ENCODE measurements around the gene CCDC183.

The CCDC183 gene

DNA sequence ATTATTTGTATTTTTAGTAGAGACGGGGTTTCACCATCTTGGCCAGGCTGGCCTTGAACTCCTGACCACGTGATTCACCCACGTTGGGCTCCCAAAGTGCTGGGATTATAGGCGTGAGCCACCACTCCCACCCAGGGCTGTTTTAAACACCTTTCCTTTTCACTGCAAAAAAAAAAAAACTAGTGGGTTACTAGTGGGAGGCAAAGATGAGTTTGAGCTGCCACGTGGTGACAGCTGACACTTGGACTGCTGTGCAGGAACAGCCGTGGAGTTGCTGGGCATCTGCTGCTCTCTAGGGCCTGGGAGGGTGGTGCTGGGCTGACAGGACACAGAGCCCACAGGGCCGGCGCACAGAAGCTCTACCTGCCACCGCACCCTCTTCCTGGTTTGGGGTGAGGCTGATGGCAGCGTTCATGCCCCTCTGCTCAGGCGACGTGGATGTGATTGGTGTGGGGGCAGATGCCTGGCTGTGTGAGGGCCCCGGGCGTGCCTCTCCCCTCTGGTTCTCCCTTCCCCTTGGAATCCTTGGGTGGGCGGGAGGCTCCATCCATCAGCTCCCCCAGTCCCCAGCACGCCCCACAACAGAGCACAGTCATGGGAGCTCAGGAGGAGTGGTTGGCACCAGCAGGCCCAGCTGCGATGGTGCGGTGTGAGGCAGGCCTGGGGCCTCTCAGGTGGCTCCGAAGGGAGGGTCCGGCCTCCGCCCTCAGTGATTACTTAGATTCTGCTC is 28.5 kb downstream of the CCDC183 start:
- no peak overlapping the region for H3K9ac ChIP-seq (ENCODE audit: low read depth, low read length)
- H3K4me1 ChIP-seq (ENCODE audit: insufficient read depth, low read length): peaks cover 8% of the 10 kb centered on the region; the same call in 1 of the 2 replicates
- H3K4me3 ChIP-seq (ENCODE audit: low read length): no peak overlapping the region
- peaks cover 58% of the 10 kb centered on the region for H3K36me3 ChIP-seq (ENCODE audit: insufficient read depth, low read depth, low read length)
- H3K27me3 ChIP-seq (ENCODE audit: insufficient read depth, low read length): 0 out of 2 replicates have a peak, but pooled peaks cover 4% of the 10 kb centered on the region
- H3K9me3 ChIP-seq (ENCODE audit: insufficient read depth, low read depth, low read length): no peaks in the 10 kb centered on the region
- no peak overlapping the region for H3K27ac ChIP-seq (ENCODE audit: low read length)

DNA sequence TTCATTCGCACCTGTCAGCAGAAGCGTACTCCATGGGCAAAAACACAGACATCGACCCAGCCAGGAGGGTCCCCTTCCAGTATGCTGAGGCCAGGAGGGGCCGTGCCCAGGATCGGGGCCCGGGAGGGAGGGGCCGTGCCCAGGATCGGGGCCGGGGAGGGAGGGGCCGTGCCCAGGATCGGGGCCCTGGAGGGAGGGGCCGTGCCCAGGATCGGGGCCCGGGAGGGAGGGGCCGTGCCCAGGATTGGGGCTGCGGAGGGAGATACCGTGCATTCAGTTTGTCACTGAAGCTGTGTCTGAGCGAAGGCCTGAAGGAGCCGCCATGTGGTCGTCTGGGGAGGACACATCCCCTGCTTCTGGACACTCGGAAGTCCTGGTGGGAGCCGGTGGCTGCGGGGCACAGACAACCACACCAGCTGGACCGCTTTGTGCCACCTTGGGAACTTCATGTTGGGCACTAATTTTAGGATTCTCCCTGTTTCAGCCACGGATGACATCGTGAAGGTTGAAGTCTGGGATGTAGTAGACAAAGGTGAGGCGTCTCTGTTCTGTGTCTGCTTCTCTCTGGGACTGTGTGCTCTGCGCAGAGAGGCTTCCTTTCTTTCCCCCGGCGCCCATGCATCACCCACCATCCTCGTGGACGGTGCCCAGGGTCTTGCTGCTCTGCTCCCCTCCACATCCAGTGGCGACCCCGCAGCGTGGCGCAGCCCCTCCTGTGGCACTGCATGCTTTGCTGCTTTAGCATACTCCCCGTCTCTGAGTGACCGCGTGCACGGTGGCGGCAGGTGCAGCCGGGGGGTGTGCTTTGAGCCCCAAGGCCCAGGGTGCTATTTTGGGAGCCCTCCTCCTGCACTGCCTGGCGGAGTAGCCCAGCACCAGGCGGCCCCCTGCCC is 29.4 kb downstream of the CCDC183 start:
- no peak overlapping the region for H3K4me3 ChIP-seq (ENCODE audit: low read length)
- no peaks in the 10 kb centered on the region for H3K9me3 ChIP-seq (ENCODE audit: insufficient read depth, low read depth, low read length)
- no peak overlapping the region for H3K9ac ChIP-seq (ENCODE audit: low read depth, low read length)
- 0 out of 2 replicates have a peak, but pooled peaks cover 4% of the 10 kb centered on the region for H3K27me3 ChIP-seq (ENCODE audit: insufficient read depth, low read length)
- H3K4me1 ChIP-seq (ENCODE audit: insufficient read depth, low read length): peaks cover 8% of the 10 kb centered on the region; the same call in 1 of the 2 replicates
- peaks cover 66% of the 10 kb centered on the region for H3K36me3 ChIP-seq (ENCODE audit: insufficient read depth, low read depth, low read length)
- H3K27ac ChIP-seq (ENCODE audit: low read length): no peak overlapping the region

DNA sequence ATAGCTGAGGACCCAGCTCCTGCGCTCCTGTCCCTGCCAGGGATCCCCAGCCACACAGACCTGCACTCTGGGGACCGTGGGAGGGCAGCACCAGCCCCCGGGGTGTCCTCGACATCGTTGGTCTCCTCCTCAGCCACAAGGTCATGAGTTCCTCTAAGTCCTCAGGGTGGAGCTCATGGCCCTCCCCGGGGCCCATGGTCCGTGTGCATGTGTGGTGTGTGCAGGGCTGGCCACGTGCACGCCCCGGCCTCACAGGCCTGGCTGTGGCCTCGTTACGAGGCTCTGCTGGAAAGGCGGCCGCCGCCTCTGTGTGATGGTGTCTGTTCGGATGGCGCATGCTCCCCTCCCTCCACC is 30.0 kb downstream of the CCDC183 start:
- Histone ChIP-seq H3K36me3 (ENCODE audit: insufficient read depth, low read depth, low read length) (peaks cover 73% of the 10 kb centered on the region), H3K9me3 (ENCODE audit: insufficient read depth, low read depth, low read length) (no peaks in the 10 kb centered on the region), H3K4me1 (ENCODE audit: insufficient read depth, low read length) (peaks cover 4% of the 10 kb centered on the region; the same call in 1 of the 2 replicates), H3K4me3 (ENCODE audit: low read length) (no peak overlapping the region), H3K9ac (ENCODE audit: low read depth, low read length) (no peak overlapping the region), H3K27me3 (ENCODE audit: insufficient read depth, low read length) (no peaks in the 10 kb centered on the region), H3K27ac (ENCODE audit: low read length) (no peak overlapping the region)

GRCh38 chr9:136826703-136827582 is 30.8 kb downstream of the CCDC183 start:
- Histone ChIP-seq H3K36me3 (ENCODE audit: insufficient read depth, low read depth, low read length) (peaks cover 80% of the 10 kb centered on the region), H3K9ac (ENCODE audit: low read depth, low read length) (no peak overlapping the region)

GRCh38 chr9:136827794-136828473 is 31.8 kb downstream of the CCDC183 start:
- H3K27ac ChIP-seq (ENCODE audit: low read length): no peak overlapping the region
- no peaks in the 10 kb centered on the region for H3K9me3 ChIP-seq (ENCODE audit: insufficient read depth, low read depth, low read length)
- peaks cover 90% of the 10 kb centered on the region for H3K36me3 ChIP-seq (ENCODE audit: insufficient read depth, low read depth, low read length)
- no peaks in the 10 kb centered on the region for H3K27me3 ChIP-seq (ENCODE audit: insufficient read depth, low read length)
- H3K4me3 ChIP-seq (ENCODE audit: low read length): no peak overlapping the region
- H3K4me1 ChIP-seq (ENCODE audit: insufficient read depth, low read length): no peaks in the 10 kb centered on the region
- H3K9ac ChIP-seq (ENCODE audit: low read depth, low read length): no peak overlapping the region

More at GRCh38 chr9:136826703-136827582, 30.8 kb downstream of the CCDC183 start:
- Histone ChIP-seq H3K4me3 (ENCODE audit: low read length) (no peak overlapping the region), H3K27me3 (ENCODE audit: insufficient read depth, low read length) (no peaks in the 10 kb centered on the region), H3K9me3 (ENCODE audit: insufficient read depth, low read depth, low read length) (no peaks in the 10 kb centered on the region), H3K4me1 (ENCODE audit: insufficient read depth, low read length) (peaks cover 4% of the 10 kb centered on the region; the same call in 1 of the 2 replicates), H3K27ac (ENCODE audit: low read length) (no peak overlapping the region)

DNA sequence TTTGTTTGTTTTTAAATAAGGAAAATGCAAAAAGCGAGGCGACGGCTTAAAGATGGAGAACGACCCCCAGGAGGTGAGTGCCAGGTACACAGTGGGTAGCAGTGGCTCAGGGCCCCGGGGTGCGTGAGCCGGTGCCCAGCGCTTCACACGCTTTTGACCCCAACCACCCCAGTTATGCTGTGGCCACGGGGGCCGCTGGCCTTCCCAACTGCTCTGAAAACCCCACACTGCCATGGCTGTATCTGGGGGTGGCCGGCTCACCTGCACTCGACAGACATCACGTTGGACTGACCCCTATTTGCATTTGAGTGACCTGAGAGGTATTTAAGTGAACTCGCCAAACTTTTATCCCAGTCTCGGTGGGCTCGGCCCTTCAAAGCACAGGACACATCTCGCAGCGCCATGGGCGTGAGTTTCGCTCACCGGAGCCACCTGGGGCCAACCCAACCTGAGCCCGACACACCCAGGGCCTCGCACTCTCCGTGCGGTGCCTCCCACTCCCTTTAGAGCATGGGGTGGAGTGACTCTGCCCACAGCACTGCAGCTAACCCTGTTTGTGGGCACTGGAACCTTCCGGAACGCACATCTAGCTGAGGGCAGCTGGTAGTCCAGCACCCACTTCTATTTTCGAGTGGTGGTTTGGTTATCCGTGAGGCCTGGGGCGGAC is 32.5 kb downstream of the CCDC183 start:
- H3K27ac ChIP-seq (ENCODE audit: low read length): no peak overlapping the region
- no peaks in the 10 kb centered on the region for H3K9me3 ChIP-seq (ENCODE audit: insufficient read depth, low read depth, low read length)
- H3K36me3 ChIP-seq (ENCODE audit: insufficient read depth, low read depth, low read length): peaks cover 87% of the 10 kb centered on the region
- no peaks in the 10 kb centered on the region for H3K27me3 ChIP-seq (ENCODE audit: insufficient read depth, low read length)
- no peaks in the 10 kb centered on the region for H3K4me1 ChIP-seq (ENCODE audit: insufficient read depth, low read length)
- no peak overlapping the region for H3K9ac ChIP-seq (ENCODE audit: low read depth, low read length)
- H3K4me3 ChIP-seq (ENCODE audit: low read length): no peak overlapping the region

DNA sequence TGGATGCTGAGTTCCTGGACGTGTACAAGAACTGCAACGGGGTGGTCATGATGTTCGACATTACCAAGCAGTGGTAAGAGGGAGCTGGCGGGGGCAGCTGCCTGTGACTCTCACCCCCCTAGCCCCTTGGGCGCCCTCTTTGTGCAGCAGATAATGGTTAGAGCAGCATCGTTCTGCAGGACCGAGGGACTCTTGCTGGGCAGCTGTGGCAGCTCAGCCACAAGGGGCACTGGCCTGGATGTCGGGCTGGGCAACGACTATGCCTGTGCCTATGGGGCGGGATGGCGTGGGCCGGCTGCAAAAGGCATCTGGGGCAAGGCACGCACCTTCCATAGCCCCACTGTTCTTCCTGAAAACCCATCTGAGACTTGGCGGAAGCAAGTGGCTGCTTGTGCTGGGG is 33.3 kb downstream of the CCDC183 start:
- Histone ChIP-seq H3K27ac (ENCODE audit: low read length) (no peak overlapping the region), H3K9me3 (ENCODE audit: insufficient read depth, low read depth, low read length) (no peaks in the 10 kb centered on the region), H3K9ac (ENCODE audit: low read depth, low read length) (no peak overlapping the region), H3K27me3 (ENCODE audit: insufficient read depth, low read length) (no peaks in the 10 kb centered on the region), H3K4me3 (ENCODE audit: low read length) (no peak overlapping the region), H3K36me3 (ENCODE audit: insufficient read depth, low read depth, low read length) (peaks cover 85% of the 10 kb centered on the region), H3K4me1 (ENCODE audit: insufficient read depth, low read length) (no peaks in the 10 kb centered on the region)

DNA sequence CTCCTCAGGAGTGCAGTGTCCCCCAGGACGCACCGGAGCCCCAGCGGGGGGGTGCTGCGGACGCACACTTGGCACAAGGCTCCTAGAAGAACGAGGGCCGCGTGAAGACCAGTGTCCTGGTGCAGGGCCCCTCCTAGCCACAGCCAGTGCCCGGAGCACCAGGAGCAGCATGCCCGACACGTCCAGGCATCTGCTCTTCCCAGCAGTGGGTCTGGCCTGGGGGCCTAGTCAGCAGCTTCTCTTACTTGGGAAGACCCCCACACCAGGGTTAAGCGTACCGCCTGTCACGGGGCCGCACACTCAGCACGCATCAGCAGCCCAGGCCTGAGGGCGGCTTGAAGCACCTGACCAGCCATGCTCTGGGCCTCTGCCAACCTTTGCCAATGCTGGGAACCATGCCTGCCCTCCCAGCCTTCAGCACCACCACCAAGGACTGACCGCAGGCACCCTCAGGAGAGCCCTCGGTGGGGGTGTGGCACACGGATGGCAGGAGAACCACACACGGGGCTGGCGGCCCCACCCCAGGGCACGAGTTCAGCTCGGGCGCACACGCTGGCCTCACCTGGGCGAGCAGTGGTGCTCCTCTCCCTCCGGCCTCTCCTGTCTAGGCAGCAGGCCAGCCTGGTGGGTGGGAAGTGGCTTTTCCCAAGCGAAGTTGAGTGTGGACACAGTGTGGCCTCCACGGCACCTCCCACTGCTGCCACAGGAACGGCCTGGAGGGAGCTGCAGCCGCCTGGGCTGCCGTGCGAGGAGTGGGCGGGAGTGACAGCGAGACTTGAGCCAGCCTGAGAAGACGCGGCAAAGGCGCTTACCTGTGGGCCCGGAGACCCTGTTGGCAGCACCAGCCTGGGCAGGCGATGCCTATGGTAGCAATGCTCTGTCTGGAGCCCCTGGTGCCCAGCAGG is 34.1 kb downstream of the CCDC183 start:
- H3K27ac ChIP-seq (ENCODE audit: low read length): no peak overlapping the region
- H3K27me3 ChIP-seq (ENCODE audit: insufficient read depth, low read length): no peaks in the 10 kb centered on the region
- H3K4me1 ChIP-seq (ENCODE audit: insufficient read depth, low read length): no peaks in the 10 kb centered on the region
- no peaks in the 10 kb centered on the region for H3K9me3 ChIP-seq (ENCODE audit: insufficient read depth, low read depth, low read length)
- peaks cover 77% of the 10 kb centered on the region for H3K36me3 ChIP-seq (ENCODE audit: insufficient read depth, low read depth, low read length)
- H3K9ac ChIP-seq (ENCODE audit: low read depth, low read length): no peak overlapping the region
- H3K4me3 ChIP-seq (ENCODE audit: low read length): no peak overlapping the region

DNA sequence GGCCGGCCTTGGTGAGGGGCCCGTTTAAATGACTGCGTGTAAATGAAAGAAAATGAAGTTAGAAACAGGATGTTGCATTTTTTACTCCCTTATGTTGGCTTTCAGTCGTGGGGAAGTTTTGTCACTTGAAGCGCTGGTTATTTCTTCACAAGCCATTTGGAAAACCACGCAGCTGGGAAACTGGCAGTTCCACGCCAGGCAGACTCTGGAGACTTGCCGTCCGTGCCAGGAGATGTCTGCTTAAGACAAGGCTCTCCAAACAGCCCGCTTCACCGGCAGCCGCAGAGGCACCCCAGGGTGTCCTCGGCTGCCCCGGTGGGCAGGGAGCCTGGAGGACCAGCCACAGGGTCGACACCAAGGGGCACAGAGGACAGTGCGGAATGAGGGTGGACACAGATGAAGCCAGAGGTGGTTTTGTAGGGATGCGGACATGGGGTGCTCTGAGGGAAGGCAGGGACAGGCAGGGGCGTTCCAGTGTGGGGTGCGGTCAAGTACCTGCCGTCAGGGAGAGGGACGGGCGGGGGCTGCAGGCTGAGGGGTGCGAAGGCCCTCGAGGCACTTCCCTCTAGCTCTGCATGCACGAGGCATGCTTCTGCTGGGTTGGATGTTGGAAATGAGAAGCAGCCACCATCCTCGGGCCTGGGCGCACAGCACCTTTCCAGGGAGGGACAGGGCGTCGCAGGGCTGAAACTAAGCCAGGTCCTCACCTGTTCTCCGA is 35.0 kb downstream of the CCDC183 start:
- no peak overlapping the region for H3K27ac ChIP-seq (ENCODE audit: low read length)
- no peaks in the 10 kb centered on the region for H3K4me1 ChIP-seq (ENCODE audit: insufficient read depth, low read length)
- no peaks in the 10 kb centered on the region for H3K9me3 ChIP-seq (ENCODE audit: insufficient read depth, low read depth, low read length)
- H3K27me3 ChIP-seq (ENCODE audit: insufficient read depth, low read length): no peaks in the 10 kb centered on the region
- H3K9ac ChIP-seq (ENCODE audit: low read depth, low read length): no peak overlapping the region
- H3K4me3 ChIP-seq (ENCODE audit: low read length): no peak overlapping the region
- H3K36me3 ChIP-seq (ENCODE audit: insufficient read depth, low read depth, low read length): peaks cover 68% of the 10 kb centered on the region

Data from iPS-20b (cell line).